HUDEP-2 (cell line): Measurements from ENCODE around the gene TST.
"Not testable (repeated sequence)": the region's sequence is repeated elsewhere in the genome, so short reads cannot be mapped to it uniquely, and the experiment has no call there.

Source experiments
- DNase-seq, 76 experiments: peaks; one replicate each; lab custom pipeline; 2025; ENCODE audit not compliant: unreplicated experiment in 76 of 76; lab: John Stamatoyannopoulos, UW

The TST gene

GRCh38 chr22:36989012-36989411 is 30.2 kb downstream of the TST start:
- not testable (repeated sequence) for DNase-seq

- DNase-seq = no peak
Observed at GRCh38 chr22:36988075-36988832, 31.0 kb downstream of the TST start.

- peak in 45 of 76 experiments; percentile 9 to 65 (median 34) for DNase-seq
Observed at GRCh38 chr22:36986242-36986821, 32.9 kb downstream of the TST start.

GRCh38 chr22:36985211-36985889 is 33.9 kb downstream of the TST start:
- DNase-seq = no peak

GRCh38 chr22:36982136-36982535 is 37.1 kb downstream of the TST start:
- peak in 74 of 76 experiments; percentile 32 to 92 (median 76) for DNase-seq

- peak in 5 of 76 experiments; percentile 8 to 36 (median 15) for DNase-seq
Observed at GRCh38 chr22:36981247-36981775, 37.9 kb downstream of the TST start.

- peak in 4 of 76 experiments; percentile 6 to 29 (median 9) for DNase-seq
Observed at GRCh38 chr22:36979016-36979910, 40.0 kb downstream of the TST start.

GRCh38 chr22:36977947-36978660 is 41.1 kb downstream of the TST start:
- peak in 73 of 76 experiments; percentile 44 to 93 (median 82) for DNase-seq

- DNase-seq = peak in 62 of 76 experiments; percentile 14 to 74 (median 56)
Observed at GRCh38 chr22:36977401-36977861, 41.8 kb downstream of the TST start.

GRCh38 chr22:36976606-36977005 is 42.6 kb downstream of the TST start:
- peak in 22 of 76 experiments; percentile 18 to 65 (median 32) for DNase-seq

GRCh38 chr22:36971341-36972125 is 47.7 kb downstream of the TST start:
- DNase-seq = no peak

- no peak for DNase-seq
Observed at GRCh38 chr22:36968249-36968964, 50.8 kb downstream of the TST start.

GRCh38 chr22:36966851-36967540 is 52.3 kb downstream of the TST start:
- no peak for DNase-seq

- DNase-seq = no peak
Observed at GRCh38 chr22:36965696-36966095, 53.6 kb downstream of the TST start.

- no peak for DNase-seq
Observed at GRCh38 chr22:36964106-36964505, 55.1 kb downstream of the TST start.

- DNase-seq = no peak
Observed at GRCh38 chr22:36963302-36963701, 55.9 kb downstream of the TST start.

- DNase-seq = no peak
Observed at GRCh38 chr22:36961626-36962025, 57.6 kb downstream of the TST start.
